ENCODE results near the gene LBH. TPM values are rescaled to one million over a fixed set of nuclear protein-coding genes. Genes with fewer than 3 reads are reported as not detected.

Gene LBH
- total and polyA plus RNA-seq, 8 donors: 6.6 to 39.8 (median 17.0) TPM

DNA sequence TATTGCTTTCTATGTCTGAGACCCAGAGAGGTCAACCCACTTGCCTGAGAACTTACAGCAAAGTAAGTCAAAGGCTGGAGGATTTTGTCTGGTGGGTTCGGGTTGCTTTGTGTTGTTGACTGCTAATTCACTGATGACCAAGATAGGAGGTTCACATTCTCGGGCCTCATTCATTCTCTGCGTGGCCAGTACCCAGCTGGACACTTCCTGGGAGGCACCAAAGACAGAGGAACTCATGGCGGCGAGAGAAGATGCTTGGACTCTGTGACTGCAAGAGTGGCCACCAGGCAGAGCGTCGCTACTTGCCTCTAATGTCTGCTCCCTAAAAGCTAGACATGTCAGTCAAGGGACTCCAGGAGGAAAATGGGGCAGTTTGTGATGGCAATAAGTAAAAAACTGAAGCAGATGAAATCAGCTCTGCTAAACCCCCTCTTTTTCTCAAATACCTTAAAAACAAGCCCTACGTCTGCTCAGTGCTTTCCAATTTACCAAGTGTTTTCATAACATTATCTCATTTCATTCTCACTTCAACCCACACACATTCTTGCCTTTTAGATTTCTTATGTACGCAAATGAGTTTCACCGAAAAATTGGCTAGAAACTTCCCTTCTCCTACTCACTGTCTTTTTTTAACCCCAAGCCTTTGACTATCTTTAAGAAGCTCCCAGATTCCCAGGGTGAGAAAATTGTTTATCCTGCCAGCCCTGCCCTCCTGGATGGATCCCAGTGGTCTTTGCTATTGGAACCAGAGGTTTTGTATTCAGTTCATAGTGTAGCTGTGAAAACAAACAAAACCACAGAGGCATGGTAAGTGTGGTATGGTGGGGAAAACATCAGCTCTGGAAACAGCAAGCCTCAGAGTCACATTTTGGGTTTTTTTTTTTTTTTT is 4.9 kb upstream of the LBH start:
- TF ChIP-seq POLR2AphosphoS5 (IDR thresholded peaks at IDR 0.05) (no peak), POLR2A (IDR thresholded peaks at IDR 0.05) (no peak), EP300 (IDR thresholded peaks at IDR 0.05) (no peak)
- TF ChIP-seq, protein P1, sequence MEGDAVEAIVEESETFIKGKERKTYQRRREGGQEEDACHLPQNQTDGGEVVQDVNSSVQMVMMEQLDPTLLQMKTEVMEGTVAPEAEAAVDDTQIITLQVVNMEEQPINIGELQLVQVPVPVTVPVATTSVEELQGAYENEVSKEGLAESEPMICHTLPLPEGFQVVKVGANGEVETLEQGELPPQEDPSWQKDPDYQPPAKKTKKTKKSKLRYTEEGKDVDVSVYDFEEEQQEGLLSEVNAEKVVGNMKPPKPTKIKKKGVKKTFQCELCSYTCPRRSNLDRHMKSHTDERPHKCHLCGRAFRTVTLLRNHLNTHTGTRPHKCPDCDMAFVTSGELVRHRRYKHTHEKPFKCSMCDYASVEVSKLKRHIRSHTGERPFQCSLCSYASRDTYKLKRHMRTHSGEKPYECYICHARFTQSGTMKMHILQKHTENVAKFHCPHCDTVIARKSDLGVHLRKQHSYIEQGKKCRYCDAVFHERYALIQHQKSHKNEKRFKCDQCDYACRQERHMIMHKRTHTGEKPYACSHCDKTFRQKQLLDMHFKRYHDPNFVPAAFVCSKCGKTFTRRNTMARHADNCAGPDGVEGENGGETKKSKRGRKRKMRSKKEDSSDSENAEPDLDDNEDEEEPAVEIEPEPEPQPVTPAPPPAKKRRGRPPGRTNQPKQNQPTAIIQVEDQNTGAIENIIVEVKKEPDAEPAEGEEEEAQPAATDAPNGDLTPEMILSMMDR (IDR thresholded peaks at IDR 0.05): no peak
- Histone ChIP-seq H3K27me3 (peaks cover 0 to 12% (median 0%) of the 10 kb centered on the region in 3 donors), H3K4me3 (no peak overlapping the region), H3K36me3 (no peaks in the 10 kb centered on the region), H3K4me1 (peaks cover 27 to 43% (median 40%) of the 10 kb centered on the region in 4 donors), H3K9me3 (no peaks in the 10 kb centered on the region), H3K27ac (peak overlapping the region in 4 of 5 donors; percentile 71 to 83 (median 82))
- intact Hi-C loops (cut with DNase I; ENCODE audit: low total_unique reads): no loop called here
- DNase-seq: no peak
- WGBS, 5 donors: 63 to 79% (median 71%) methylated on average over 10 of the region's 10 CpGs

DNA sequence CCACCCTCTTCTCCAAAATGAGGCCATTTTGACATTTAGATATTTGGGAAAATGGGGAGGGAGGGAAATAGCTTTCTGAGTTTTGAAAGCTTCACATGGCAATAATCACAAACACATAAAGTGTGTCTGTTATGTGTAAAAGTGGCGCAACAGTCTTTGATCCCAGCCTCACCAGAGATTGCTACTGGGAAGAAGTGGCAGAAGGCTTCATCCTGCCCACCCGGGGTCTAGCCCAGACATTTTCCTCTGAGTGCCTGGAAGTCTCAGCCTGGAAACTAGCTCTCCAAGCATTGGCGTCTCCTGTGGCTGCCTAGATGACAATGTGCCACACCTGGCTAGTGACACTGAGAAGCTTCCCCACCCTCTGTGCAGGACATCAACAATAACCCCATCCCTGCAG is 1.7 kb upstream of the LBH start:
- Histone ChIP-seq H3K9me3 (no peaks in the 10 kb centered on the region), H3K4me3 (no peak overlapping the region), H3K36me3 (no peaks in the 10 kb centered on the region), H3K27me3 (peaks cover 0 to 27% (median 0%) of the 10 kb centered on the region in 3 donors), H3K27ac (peak overlapping the region in 2 of 5 donors; percentile 88 to 93), H3K4me1 (peaks cover 43 to 61% (median 52%) of the 10 kb centered on the region in 4 donors)
- WGBS, 5 donors: 88 to 100% (median 90%) methylated on average over 3 of the region's 3 CpGs
- TF ChIP-seq POLR2A (IDR thresholded peaks at IDR 0.05) (no peak), EP300 (IDR thresholded peaks at IDR 0.05) (no peak), POLR2AphosphoS5 (IDR thresholded peaks at IDR 0.05) (no peak)
- TF ChIP-seq, protein P1 (IDR thresholded peaks at IDR 0.05): no peak
- intact Hi-C loops (cut with DNase I; ENCODE audit: low total_unique reads): no loop called here
- DNase-seq: no peak

DNA sequence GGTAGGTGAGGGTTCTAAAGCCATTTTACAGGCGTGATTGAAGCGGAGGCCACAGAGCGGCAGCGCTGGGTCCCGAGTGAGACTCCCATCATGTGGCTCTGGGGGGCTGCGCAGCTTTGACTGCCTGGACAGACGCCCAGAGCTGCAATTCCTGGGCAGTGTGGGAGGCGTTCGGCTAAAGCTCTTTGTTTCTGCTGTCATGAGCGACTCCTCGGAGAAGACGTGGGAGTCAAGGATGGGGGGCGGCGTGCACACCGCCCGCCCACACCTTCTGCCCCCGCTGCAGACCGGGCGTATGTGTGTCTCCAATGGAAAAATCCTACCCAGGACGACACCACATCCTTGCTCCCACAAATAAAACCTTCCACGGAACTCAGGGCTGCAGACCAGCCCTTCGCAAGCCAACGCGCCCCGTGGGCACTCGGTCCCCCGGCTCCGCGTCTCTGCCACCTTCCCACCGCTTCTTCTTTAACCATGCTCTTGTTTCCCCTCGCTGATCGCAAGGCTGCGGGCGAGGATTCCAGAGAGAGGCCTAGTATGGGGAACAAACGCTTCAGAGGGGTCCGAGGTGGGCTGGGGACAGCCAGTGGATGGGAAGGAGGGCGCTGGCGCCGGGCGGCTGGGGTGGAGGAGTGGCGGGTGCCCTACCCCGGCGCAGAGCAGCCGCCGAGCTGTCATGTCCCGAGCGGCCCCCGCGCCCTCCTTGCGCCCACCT is 680 bp upstream of the LBH start:
- peak in 1 of 2 donors; percentile 88 for DNase-seq
- Histone ChIP-seq H3K4me3 (peak overlapping the region; percentile 70 to 75 (median 74)), H3K4me1 (peaks cover 32 to 53% (median 47%) of the 10 kb centered on the region in 4 donors), H3K27ac (peak overlapping the region; percentile 26 to 93 (median 88)), H3K27me3 (peaks cover 0 to 27% (median 0%) of the 10 kb centered on the region in 3 donors), H3K9me3 (no peaks in the 10 kb centered on the region), H3K36me3 (peaks cover 0 to 4% (median under 1%) of the 10 kb centered on the region in 4 donors)
- no peak for TF ChIP-seq POLR2AphosphoS5 (IDR thresholded peaks at IDR 0.05)
- TF ChIP-seq EP300 (IDR thresholded peaks at IDR 0.05): no peak
- TF ChIP-seq, protein P1 (IDR thresholded peaks at IDR 0.05): no peak
- no peak for TF ChIP-seq POLR2A (IDR thresholded peaks at IDR 0.05)
- intact Hi-C loops (cut with DNase I; ENCODE audit: low total_unique reads): no loop called here
- WGBS, 5 donors: 8 to 25% (median 15%) methylated on average over 29 to 50 of the region's 50 CpGs
